Hepatic stellate cell (primary cell): ENCODE measurements around the gene CPED1.
"Not testable (repeated sequence)": the region's sequence is repeated elsewhere in the genome, so short reads cannot be mapped to it uniquely, and the experiment has no call there.

Experiments used
- DNase-seq: peaks from one replicate; pipeline ENCODE4 v3.0.0; 2011; ENCODE audit warnings: low spot score

CPED1 gene

GRCh38 chr7:121186746-121187145 lies 198.2 kb downstream of the CPED1 start:
- DNase-seq, result no peak

- DNase-seq, result no peak
Observed at GRCh38 chr7:121187222-121187621, 198.7 kb downstream of the CPED1 start.

GRCh38 chr7:121187676-121188075 lies 199.2 kb downstream of the CPED1 start:
- DNase-seq, result no peak

- no peak for DNase-seq
Observed at GRCh38 chr7:121192834-121193233, 204.3 kb downstream of the CPED1 start.

- no peak for DNase-seq
Observed at GRCh38 chr7:121195010-121195409, 206.5 kb downstream of the CPED1 start.

GRCh38 chr7:121195874-121196273 lies 207.4 kb downstream of the CPED1 start:
- DNase-seq, result no peak

GRCh38 chr7:121196286-121196685 lies 207.8 kb downstream of the CPED1 start:
- no peak for DNase-seq

GRCh38 chr7:121197455-121197854 lies 208.9 kb downstream of the CPED1 start:
- no peak for DNase-seq

- DNase-seq, result no peak
Observed at GRCh38 chr7:121198502-121198901, 210.0 kb downstream of the CPED1 start.

GRCh38 chr7:121202125-121202524 lies 213.6 kb downstream of the CPED1 start:
- no peak for DNase-seq

GRCh38 chr7:121202834-121203233 lies 214.3 kb downstream of the CPED1 start:
- DNase-seq, result no peak

GRCh38 chr7:121204537-121204936 lies 216.0 kb downstream of the CPED1 start:
- no peak for DNase-seq

GRCh38 chr7:121205777-121206176 lies 217.3 kb downstream of the CPED1 start:
- DNase-seq, result no peak

- no peak for DNase-seq
Observed at GRCh38 chr7:121211253-121211652, 222.7 kb downstream of the CPED1 start.

- DNase-seq, result no peak
Observed at GRCh38 chr7:121212036-121212435, 223.5 kb downstream of the CPED1 start.

GRCh38 chr7:121214657-121215056 lies 226.1 kb downstream of the CPED1 start:
- no peak for DNase-seq

- no peak for DNase-seq
Observed at GRCh38 chr7:121219026-121219425, 230.5 kb downstream of the CPED1 start.

GRCh38 chr7:121221108-121221507 lies 232.6 kb downstream of the CPED1 start:
- not testable (repeated sequence) for DNase-seq

- no peak for DNase-seq
Observed at GRCh38 chr7:121228779-121229178, 240.3 kb downstream of the CPED1 start.

- DNase-seq, result no peak
Observed at GRCh38 chr7:121235201-121235600, 246.7 kb downstream of the CPED1 start.

- DNase-seq, result no peak
Observed at GRCh38 chr7:121237601-121238000, 249.1 kb downstream of the CPED1 start.

- no peak for DNase-seq
Observed at GRCh38 chr7:121244120-121244870, 255.8 kb downstream of the CPED1 start.

- DNase-seq, result not testable (repeated sequence)
Observed at GRCh38 chr7:121251367-121251766, 262.9 kb downstream of the CPED1 start.

GRCh38 chr7:121252523-121253235 lies 264.2 kb downstream of the CPED1 start:
- DNase-seq, result not testable (repeated sequence)
